Right hindlimb (tissue), 1 donor: Measurements from ENCODE around the gene LAMC3.
"Not testable (repeated sequence)": the region's sequence is repeated elsewhere in the genome, so short reads cannot be mapped to it uniquely, and the experiment has no call there.

Source experiments
- DNase-seq: peaks from one replicate; pipeline ENCODE4 v3.0.0-alpha.2; 2018

The LAMC3 gene

GRCh38 chr9:130992682-130993032 is 16.3 kb upstream of the LAMC3 start:
- no peak for DNase-seq

- DNase-seq, result no peak
These were observed 15.5 kb upstream of the LAMC3 start for GRCh38 chr9:130993303-130994030.

GRCh38 chr9:130994135-130995085 is 14.6 kb upstream of the LAMC3 start:
- no peak for DNase-seq

GRCh38 chr9:130995086-130996011 is 13.6 kb upstream of the LAMC3 start:
- DNase-seq, result peak; percentile 70

GRCh38 chr9:130996205-130996604 is 12.8 kb upstream of the LAMC3 start:
- DNase-seq, result no peak

- DNase-seq, result no peak
These were observed 12.1 kb upstream of the LAMC3 start for GRCh38 chr9:130996676-130997394.

- no peak for DNase-seq
These were observed 11.6 kb upstream of the LAMC3 start for GRCh38 chr9:130997395-130997684.

GRCh38 chr9:130997925-130998596 is 10.9 kb upstream of the LAMC3 start:
- peak; percentile 73 for DNase-seq

GRCh38 chr9:130998597-130999244 is 10.3 kb upstream of the LAMC3 start:
- no peak for DNase-seq

- DNase-seq, result no peak
These were observed 9.7 kb upstream of the LAMC3 start for GRCh38 chr9:130999245-130999623.

- not testable (repeated sequence) for DNase-seq
These were observed 8.4 kb upstream of the LAMC3 start for GRCh38 chr9:131000526-131000925.

- DNase-seq, result no peak
These were observed 8.0 kb upstream of the LAMC3 start for GRCh38 chr9:131001021-131001420.

GRCh38 chr9:131001990-131002389 is 7.0 kb upstream of the LAMC3 start:
- DNase-seq, result no peak

GRCh38 chr9:131006601-131007000 is 2.4 kb upstream of the LAMC3 start:
- DNase-seq, result no peak

- DNase-seq, result no peak
These were observed 888 bp upstream of the LAMC3 start for GRCh38 chr9:131008086-131008485.

GRCh38 chr9:131008563-131008908 is 438 bp upstream of the LAMC3 start:
- no peak for DNase-seq

GRCh38 chr9:131010482-131011273 is 1.7 kb downstream of the LAMC3 start:
- no peak for DNase-seq

- DNase-seq, result no peak
These were observed 2.5 kb downstream of the LAMC3 start for GRCh38 chr9:131011274-131012022.

- no peak for DNase-seq
These were observed 3.0 kb downstream of the LAMC3 start for GRCh38 chr9:131012023-131012334.

GRCh38 chr9:131012396-131012917 is 3.5 kb downstream of the LAMC3 start:
- DNase-seq, result no peak
